ENCODE data around the gene OLFM4. TPM values are rescaled to one million over a fixed set of nuclear protein-coding genes. Genes with fewer than 3 reads are reported as not detected.
A peak's percentile ranks its signal among the peaks of the same experiment; 100 is the strongest.

Gene OLFM4, protein sequence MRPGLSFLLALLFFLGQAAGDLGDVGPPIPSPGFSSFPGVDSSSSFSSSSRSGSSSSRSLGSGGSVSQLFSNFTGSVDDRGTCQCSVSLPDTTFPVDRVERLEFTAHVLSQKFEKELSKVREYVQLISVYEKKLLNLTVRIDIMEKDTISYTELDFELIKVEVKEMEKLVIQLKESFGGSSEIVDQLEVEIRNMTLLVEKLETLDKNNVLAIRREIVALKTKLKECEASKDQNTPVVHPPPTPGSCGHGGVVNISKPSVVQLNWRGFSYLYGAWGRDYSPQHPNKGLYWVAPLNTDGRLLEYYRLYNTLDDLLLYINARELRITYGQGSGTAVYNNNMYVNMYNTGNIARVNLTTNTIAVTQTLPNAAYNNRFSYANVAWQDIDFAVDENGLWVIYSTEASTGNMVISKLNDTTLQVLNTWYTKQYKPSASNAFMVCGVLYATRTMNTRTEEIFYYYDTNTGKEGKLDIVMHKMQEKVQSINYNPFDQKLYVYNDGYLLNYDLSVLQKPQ
- total RNA-seq = 0.40 TPM
- long read RNA-seq, partial matches to known transcripts = 1 of 2 reads
- long read RNA-seq, other reads (novel, unspliced or antisense) = 1 of 2 reads

DNA sequence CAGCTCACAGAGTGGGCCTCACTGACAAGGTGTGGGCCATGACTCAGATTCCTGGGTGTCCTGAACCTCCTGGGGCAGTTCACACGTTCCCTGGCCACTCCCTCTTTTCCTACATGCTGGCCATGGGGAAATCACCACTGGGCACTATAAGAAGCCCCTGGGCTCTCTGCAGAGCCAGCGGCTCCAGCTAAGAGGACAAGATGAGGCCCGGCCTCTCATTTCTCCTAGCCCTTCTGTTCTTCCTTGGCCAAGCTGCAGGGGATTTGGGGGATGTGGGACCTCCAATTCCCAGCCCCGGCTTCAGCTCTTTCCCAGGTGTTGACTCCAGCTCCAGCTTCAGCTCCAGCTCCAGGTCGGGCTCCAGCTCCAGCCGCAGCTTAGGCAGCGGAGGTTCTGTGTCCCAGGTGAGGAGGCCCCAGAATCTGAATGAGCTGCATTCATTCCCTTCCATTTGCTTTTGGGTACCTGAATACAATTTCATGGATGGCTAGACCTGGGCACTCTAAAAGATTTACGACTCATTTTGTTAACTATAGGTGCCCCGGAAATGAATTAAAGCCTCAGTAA is at the start of gene OLFM4:
TSS of gene OLFM4 (plus strand) at position 177 of the 567 bp plus-strand sequence. CDS start at position 201, 24 bp downstream.
- no peak for DNase-seq
- intact Hi-C loops (cut with DNase I) = no loop called here

DNA sequence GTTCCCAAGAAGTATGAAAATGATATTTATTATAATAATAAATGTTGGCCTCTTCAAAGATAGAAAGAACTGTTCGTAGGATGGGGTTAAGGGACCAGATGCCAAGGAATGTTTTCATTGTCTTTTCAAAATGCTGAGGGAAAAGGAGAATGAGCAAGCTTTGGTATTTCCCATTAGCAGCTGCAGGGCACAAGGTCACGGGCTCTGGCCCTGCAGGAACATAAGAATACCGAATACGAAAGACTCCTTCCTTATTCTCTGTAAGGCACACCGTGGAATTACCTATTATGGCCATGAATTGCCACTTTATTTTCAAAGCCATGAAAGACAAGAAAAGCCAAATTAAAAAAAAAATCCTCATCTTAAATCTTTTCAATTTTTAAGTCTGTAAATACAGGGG is 49.6 kb upstream of the OLFM4 start:
- no peak for ATAC-seq (ENCODE audit: poor library complexity)
- no peak for DNase-seq
- intact Hi-C loops (cut with DNase I) = no loop called here

More for the DNA sequence above, at the start of gene OLFM4:
- no peak for ATAC-seq (ENCODE audit: poor library complexity)

DNA sequence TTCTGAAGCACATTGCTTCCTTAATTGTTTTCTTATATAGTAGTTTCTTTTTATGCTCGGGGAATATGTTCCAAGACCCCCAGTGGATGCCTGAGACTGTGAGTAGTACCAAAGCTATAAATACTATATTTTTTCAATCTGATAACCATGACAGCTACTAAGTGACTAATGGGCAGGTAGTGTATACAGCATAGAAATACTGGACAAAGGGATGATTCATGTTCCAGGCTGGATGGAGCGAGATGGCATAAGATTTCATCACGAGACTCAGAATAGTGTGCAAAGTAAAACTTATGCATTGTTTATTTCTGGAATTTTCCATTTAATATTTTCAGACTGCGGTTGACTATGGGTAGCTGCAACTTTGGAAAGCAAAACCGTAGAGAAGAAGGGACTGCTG is 47.9 kb upstream of the OLFM4 start:
- no peak for ATAC-seq (ENCODE audit: poor library complexity)
- intact Hi-C loops (cut with DNase I) = no loop called here
- no peak for DNase-seq

DNA sequence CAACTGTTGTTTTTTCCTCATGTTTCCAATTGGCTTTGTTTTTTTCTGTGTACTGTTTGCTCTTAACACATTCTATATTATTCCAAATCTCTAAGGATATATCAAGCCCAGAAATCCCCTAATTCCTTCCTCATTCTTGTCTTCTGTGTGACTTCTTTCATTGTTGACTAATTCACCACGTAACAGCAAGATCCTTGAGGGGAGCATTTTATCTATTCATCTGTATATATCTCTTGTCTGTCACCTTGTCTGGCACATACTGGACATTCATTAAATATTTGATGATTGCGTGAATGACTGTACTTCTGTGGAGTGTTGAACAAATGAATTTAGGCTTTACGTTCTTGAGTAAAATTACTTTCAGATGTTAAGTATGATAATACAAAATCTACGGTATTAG is 44.8 kb upstream of the OLFM4 start:
- intact Hi-C loops (cut with DNase I) = no loop called here
- ATAC-seq (ENCODE audit: poor library complexity) = no peak
- no peak for DNase-seq

DNA sequence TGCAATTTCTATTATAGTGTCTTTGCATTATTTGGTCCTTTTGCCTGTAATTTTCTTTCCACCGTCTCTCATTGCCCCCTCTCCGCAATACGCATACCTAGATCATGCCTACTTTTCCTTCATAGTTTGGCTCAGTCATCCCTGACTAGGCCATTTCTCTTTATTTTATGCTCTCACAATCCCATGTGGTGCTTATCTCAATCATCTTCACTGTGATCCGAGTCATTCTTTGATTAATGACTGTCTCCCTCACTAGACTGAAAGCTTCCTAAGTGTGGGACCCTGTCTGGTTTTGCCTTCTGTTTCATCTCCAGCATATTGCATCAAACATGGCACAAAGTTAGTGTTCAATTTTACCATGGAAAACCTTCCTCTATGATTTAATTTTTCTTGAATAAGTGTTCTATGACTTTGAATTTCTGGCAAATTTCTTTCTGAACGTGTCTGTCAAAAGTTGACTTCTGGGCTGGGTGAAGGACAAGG is 43.7 kb upstream of the OLFM4 start:
- ATAC-seq (ENCODE audit: poor library complexity) (no peak), DNase-seq (no peak)
- intact Hi-C loops (cut with DNase I) = no loop called here

DNA sequence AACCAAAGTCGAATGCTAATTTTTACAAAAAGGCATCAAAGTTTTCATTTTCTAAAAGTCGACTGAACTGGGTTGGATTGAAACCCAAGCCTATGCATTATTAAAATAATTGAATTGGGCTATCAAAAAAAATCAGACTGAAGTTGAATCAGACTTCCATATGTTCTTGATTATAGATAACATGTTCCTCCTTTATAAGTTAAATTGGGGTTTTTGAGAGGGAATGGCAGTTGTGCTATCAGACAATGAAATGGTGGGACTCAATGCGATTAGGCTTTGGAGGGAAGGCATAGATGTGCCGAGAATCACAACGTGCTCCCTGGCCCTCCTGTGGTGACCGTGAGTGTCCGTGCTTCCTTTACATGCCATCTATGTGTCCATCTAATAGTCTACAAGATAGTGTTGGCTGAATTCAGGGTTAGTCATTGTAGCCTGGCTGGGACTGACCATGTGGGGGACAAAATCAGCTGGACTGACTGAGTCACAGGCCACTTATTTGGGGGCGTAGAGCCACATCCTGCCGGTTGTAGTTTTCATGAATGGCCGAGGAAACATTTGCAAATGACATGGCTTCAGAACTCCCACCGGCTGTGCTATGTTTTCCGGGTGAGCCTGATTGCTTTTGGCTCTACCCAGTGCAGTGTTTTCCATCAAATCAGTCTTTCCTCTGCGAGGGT is 37.1 kb upstream of the OLFM4 start:
- intact Hi-C loops (cut with DNase I) = no loop called here
- no peak for ATAC-seq (ENCODE audit: poor library complexity)
- no peak for DNase-seq

DNA sequence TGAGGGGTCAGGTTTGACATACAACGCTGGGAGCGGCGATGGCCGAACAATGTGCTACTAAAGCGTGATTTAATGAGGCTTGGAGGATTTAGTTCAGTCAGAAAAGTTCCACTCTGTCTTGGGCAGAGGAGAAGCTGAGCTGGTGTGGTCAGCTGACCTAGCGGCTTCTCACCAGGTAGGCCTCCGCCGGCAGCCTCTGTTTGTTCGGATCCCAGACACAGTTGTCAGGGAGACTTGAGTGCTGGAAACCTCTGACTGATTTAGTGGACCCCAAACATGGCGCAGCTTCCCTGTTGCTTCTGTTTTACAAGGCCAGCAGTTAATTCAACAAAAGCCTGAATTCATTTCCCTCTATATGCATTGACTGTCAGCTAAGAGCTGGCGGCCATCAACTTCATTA is 36.5 kb upstream of the OLFM4 start:
- DNase-seq = no peak
- no peak for ATAC-seq (ENCODE audit: poor library complexity)
- intact Hi-C loops (cut with DNase I) = no loop called here

DNA sequence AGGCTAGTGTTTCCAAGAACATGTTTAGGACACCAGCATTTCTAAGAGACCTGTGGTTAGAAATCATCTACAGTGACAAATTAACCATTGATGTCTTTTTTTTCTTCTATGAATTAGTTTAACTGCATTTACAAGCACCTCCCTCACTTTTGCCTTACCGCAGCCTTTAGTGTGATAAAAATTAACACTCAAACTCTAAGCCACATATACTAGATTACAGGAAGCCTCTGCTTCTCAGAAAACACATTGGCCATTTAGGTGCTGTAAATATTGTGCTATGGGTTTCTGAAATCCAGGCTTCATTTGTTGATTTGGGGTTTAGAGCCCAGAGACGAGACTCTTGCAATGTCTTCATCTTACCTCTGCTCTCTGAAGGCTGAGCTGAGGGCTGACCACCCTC is 34.6 kb upstream of the OLFM4 start:
- intact Hi-C loops (cut with DNase I) = no loop called here
- DNase-seq (no peak), ATAC-seq (ENCODE audit: poor library complexity) (no peak)

DNA sequence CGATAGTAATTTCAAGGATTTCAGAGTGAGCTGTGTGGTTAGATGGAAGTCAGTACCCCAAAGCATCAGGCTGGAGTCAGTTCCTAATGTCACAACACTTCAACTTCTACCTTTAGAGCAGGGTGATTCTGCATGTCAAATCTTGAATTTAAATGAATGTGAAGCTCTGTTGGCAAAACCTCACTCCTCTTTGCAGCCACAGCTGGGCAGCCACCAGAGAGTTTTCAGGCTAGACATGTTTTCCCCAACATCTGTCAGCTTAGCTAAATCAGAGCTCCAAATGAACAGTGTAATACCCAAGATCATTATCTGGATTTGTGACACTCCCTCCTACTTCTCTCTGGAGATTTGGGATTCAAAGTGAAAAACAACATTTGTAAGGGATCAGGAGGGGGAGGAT is 33.7 kb upstream of the OLFM4 start:
- DNase-seq (no peak), ATAC-seq (ENCODE audit: poor library complexity) (no peak)
- intact Hi-C loops (cut with DNase I) = no loop called here

DNA sequence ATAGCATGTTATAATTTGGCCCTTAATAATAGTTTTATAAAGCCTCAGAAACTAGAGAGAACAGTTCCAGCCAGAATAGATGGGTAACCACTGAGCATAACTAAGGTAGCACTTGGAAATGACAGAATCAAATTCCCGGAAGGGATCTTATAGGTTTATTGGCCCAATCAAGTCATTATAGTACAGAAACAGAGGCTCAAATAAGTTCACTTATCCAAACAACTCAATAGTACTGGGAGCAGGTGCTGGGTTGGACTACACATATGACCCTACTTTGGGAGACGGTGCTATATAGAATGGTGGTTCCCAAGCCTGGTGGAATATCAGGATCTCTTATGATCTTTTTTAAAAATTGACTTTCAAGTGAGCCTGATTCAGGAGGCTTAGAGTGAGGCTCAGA is 32.7 kb upstream of the OLFM4 start:
- no peak for ATAC-seq (ENCODE audit: poor library complexity)
- intact Hi-C loops (cut with DNase I) = no loop called here

DNA sequence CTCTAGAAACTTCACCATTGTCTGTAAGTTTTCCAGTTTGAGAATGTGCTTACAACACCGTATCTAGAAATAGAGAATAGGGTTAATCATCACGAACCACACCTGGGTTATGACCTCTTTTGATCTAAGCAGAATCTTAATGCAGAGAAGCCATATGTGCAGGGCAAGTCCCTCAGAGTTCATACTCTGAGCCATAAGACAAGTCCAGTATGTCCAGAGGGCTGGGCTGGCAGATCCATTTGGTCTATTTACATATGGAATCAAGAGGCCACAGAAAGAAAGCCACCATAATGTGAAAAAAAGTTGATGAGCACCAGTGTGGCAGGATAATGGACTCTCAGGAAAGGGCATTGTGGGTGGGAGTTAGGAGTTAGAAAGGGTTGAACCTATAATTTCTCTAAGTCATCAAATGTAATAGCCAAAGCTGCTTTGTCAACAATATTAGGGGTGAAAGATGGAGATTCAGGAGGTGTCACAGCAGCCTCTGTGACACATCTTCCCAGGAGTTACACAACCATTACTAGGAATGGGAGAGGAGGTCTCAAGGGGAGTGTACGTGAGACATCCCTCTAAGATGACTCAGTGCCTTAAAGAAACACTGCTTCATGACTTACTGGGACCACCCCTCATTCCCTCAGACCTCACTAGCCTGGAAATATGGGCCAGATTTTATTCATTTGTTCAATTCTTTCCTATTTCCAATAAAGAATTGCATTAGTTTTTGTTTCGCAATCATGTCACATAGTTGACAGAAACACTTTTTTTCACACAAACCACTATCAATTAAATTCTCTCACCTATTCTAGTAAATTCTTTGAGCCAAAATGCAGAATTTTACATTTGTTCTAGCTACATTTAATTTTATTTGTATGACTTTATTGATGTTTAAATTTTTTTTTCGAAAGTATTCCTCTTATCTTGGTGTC is 30.4 kb upstream of the OLFM4 start:
- intact Hi-C loops (cut with DNase I) = no loop called here
- ATAC-seq (ENCODE audit: poor library complexity) (no peak), DNase-seq (no peak)

More for the DNA sequence above, 32.7 kb upstream of the OLFM4 start:
- DNase-seq = no peak

DNA sequence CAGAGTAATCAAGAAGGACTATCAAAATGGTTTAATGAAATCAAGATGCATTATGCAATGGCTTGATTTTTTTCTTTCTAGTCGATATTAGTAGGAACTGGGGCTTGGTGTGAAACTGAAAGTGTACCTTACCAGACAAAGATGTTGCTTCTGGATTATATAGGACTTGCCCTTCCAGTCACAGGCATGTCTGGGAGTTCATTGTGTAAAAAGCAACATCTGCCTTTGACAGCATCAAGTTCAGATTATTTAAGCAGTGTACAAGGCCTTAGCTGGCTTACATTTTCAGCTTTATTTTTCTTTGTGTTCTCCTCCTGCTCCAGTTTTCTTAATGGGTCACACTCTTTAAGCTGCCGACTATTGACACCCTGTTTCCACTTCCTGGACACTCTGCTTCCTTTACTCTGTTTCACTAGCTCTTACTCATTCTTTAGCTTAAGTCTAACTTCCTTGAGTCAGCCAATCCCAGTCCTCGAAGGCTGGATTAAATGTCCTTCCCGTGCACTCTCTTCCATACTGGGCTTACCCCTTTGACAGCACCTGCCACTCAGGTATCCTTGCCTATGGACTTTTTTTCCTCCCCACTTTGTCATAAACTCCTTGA is 29.4 kb upstream of the OLFM4 start:
- ATAC-seq (ENCODE audit: poor library complexity) = no peak
- no peak for DNase-seq
- intact Hi-C loops (cut with DNase I) = no loop called here

DNA sequence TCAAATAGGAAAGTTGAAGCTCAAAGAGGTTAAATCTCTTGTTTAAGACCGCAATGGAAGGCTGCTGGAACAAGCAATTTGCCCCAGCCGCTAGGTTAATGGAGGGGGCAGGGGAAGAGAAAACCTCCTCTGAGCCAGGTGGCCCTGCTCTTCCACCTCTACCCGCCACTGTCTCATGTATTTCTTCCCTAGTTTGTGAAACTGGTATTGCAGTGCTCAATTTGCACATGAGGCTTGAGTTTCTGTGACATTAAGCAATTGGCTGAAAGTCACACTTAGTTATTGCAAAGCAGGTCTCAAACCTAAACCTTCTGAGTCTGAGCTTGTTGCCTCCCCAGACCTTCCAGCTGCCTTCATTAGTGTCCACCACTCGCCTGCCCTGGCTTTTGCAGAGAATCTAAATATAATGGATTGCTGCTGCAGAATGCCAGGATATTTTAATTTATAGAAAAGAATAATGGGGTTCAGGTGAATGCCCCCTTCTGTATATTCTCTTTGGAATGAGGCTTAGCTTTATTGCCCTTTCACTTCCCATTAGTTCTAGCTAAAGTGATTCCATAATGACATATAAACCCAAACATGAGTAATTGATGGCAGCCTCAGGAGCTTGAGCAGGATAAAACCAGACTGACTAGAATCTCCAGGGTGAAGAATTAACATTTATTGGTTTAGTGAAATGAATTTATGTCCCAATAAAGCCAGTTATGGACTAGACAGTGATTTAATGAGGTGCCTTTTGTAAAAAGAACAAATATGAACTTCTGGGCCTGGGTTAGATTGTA is 27.0 kb upstream of the OLFM4 start:
- DNase-seq = no peak
- intact Hi-C loops (cut with DNase I) = no loop called here
- ATAC-seq (ENCODE audit: poor library complexity) = no peak

DNA sequence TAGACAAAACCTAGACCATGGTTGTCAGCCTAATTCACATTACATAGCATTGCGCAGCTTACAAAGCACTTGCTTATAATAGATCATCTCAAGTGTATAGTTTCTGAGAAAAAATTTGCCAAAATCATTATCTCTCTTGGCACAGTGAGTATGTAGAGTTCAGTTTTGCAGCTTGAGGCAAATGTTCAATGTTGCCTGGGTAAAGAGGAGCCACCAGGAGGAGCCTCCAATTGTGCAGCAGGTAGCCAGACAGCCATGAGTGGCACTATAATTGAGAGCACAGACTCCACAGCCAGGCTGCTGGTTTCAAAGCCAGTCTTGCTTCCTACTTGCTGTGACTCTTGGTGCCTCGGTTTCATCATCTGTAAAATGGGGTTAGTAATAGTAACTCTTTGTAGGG is 24.0 kb upstream of the OLFM4 start:
- no peak for ATAC-seq (ENCODE audit: poor library complexity)
- intact Hi-C loops (cut with DNase I) = no loop called here
- no peak for DNase-seq

DNA sequence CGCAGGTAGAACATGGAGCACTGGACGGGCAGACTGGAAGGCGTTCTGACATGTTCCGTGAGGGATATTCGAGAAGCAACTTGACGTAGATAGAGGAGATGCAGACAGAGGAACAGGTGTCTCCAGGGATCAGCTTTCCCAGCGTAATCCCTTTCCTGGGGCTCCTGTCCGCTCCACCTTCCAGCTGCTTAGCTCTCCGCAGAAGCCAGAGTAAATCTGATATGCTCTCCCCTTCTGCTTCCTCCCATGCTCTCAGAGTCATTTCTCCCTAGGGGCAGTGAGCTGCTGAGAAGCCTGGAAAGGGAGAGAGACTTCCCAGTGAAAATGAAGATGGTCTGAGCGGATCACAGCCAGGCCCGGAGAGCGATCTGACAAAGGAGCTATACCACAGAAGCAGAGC is 23.0 kb upstream of the OLFM4 start:
- intact Hi-C loops (cut with DNase I) = no loop called here
- DNase-seq (no peak), ATAC-seq (ENCODE audit: poor library complexity) (no peak)

DNA sequence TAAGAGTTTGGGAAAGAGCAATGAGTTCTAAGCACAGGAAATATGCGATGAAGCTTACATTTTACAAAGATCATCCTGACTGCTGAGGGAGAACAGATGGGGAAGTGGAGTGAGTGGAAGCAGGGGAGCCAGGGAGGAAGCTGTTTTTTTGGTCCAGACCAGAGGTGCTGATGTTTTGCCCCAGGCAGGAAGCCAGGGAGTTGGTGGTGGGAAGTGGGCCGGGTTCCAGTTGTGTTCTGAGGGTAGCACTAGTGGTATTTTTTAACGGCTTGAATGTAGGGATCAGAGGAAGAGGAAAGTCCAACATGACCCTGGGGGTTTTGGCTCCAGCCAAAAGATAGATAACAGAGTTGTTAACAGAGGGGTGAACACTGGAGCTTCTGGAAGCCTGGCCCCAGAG is 20.7 kb upstream of the OLFM4 start:
- DNase-seq = no peak
- peak; percentile 22 for ATAC-seq (ENCODE audit: poor library complexity)
- intact Hi-C loops (cut with DNase I) = no loop called here

DNA sequence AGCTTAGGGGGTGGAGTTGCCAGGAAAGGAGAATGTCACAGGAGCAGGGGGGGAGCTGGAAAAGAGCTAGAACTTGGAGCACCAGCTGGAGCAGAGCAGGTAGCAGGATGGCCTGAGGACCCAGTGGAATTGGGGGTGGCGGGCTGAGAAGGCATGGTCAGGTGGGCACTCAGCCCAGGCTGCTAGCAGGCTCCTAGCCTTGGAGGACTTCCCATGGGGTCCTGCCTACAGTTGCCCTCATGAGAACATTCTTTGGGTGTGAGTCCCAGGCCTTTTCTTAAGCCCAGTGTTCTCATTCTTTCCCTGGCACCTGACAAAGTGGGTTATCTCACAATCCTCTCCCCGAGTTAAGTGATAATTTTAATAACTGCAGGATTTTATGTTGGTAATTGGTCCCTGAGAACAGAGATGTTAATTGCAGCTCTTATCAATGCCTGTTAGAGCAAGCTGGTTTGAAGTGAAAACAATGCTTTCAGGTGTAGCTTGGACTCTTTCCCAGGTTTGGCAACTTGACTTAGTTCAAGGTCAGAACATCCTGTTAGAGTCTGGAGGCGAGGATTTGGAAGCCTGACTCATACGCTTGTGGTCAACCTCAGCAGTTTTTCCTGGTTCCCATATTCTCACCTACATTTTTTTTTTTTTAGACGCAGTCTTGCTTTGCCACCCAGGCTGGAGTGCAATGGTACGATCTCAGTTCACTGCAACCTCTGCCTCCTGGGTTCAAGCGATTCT is 18.1 kb upstream of the OLFM4 start:
- no peak for ATAC-seq (ENCODE audit: poor library complexity)

More for the DNA sequence above, 18.1 kb upstream of the OLFM4 start:
- intact Hi-C loops (cut with DNase I) = no loop called here
- no peak for DNase-seq

All from Right ventricle myocardium superior (tissue), 1 donor.